Bronchial epithelial cell (primary cell): ENCODE measurements around the gene LCP2. TPM values are rescaled to one million over a fixed set of nuclear protein-coding genes. Genes with fewer than 3 reads are reported as not detected.

Experiments used
- DNase-seq: peaks from one replicate; pipeline ENCODE4 v3.0.0-alpha.2; 2010; ENCODE audit warnings: low read depth
- FAIRE-seq: peaks from 2 replicates; lab custom pipeline; 2011; peaks lifted over from hg19 to GRCh38; lab: Jason Lieb, UNC
- H3K27me3 ChIP-seq: 2 replicates; pipeline ENCODE4 v1.5.1; 2011; ENCODE audit warnings: low read length; ENCODE audit not compliant: control insufficient read depth, insufficient read depth
- H3K36me3 ChIP-seq: 2 replicates; pipeline ENCODE4 v1.5.1; 2011; ENCODE audit warnings: low read length; ENCODE audit not compliant: control insufficient read depth, insufficient read depth
- H3K4me3 ChIP-seq: 2 replicates; pipeline ENCODE4 v1.5.1; 2011; ENCODE audit warnings: mild to moderate bottlenecking, low read depth, low read length, control low read depth
- total RNA-seq: library from RNA; depleted of rRNA; stranded (reverse); fragments of >200 nt; gene quantifications from 2 replicates; pipeline ENCODE4 v1.2.1, GENCODE V29; 2014
- TF ChIP-seq, protein P1 (sequence below): IDR thresholded peaks from 2 replicates; pipeline ENCODE4 v1.5.1; 2011; ENCODE audit warnings: mild to moderate bottlenecking, moderate library complexity, low read length, control low read depth, inconsistent platforms; ENCODE audit not compliant: insufficient read depth, severe bottlenecking

The LCP2 gene
- total RNA-seq, 1 donor from 2014 or later: not detected

DNA sequence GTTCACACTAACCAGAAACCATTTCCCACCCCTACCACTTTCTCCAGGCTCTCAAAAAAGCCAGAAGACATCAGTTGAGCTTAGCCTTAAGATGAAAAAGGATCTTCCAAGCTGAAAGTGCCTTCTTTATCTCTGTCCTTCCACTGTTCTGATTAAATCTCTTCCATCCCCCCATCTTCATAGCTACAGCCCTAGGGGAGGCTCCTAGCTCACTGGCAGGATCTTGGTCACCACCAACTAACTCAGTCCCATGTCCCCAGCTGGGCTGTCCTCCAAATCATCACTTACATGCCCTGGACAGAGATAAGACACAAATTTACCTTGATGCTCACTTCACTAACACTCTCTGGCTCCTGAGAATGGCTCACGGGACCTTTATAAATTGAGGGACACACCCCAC is 14.3 kb downstream of the LCP2 start:
- H3K36me3 ChIP-seq: no peaks in the 10 kb centered on the region
- H3K4me3 ChIP-seq: no peak overlapping the region
- DNase-seq (no peak), FAIRE-seq (no peak)
- TF ChIP-seq, protein P1, sequence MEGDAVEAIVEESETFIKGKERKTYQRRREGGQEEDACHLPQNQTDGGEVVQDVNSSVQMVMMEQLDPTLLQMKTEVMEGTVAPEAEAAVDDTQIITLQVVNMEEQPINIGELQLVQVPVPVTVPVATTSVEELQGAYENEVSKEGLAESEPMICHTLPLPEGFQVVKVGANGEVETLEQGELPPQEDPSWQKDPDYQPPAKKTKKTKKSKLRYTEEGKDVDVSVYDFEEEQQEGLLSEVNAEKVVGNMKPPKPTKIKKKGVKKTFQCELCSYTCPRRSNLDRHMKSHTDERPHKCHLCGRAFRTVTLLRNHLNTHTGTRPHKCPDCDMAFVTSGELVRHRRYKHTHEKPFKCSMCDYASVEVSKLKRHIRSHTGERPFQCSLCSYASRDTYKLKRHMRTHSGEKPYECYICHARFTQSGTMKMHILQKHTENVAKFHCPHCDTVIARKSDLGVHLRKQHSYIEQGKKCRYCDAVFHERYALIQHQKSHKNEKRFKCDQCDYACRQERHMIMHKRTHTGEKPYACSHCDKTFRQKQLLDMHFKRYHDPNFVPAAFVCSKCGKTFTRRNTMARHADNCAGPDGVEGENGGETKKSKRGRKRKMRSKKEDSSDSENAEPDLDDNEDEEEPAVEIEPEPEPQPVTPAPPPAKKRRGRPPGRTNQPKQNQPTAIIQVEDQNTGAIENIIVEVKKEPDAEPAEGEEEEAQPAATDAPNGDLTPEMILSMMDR: no peak
- H3K27me3 ChIP-seq: peaks cover 2% of the 10 kb centered on the region

DNA sequence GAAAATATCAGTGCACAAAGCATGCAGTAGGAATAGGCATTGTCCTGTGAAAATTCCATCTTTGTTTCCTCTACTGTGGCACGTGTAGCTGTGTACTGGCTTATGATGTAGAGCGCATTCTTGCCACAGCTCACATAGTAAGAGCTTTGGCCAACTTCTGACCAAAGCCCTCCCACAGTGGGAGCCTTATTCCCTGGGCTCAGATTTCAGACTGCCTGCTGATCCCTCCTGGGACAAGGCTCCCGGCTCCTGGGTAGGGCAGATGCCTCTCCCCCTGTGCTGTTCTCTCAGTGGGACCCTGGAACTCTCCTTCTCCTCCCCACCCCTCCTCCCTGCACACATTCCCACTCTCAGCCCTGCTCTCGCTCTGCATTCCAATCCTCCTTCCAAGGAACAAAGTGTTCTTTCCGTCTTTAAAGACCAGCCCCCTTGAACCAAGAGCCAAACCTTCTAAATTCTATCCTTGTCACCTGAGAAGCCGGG is 17.5 kb downstream of the LCP2 start:
- no peak for DNase-seq
- no peak for FAIRE-seq
- Histone ChIP-seq H3K4me3 (no peak overlapping the region), H3K36me3 (no peaks in the 10 kb centered on the region), H3K27me3 (peaks cover 4% of the 10 kb centered on the region)
- TF ChIP-seq, protein P1: no peak

DNA sequence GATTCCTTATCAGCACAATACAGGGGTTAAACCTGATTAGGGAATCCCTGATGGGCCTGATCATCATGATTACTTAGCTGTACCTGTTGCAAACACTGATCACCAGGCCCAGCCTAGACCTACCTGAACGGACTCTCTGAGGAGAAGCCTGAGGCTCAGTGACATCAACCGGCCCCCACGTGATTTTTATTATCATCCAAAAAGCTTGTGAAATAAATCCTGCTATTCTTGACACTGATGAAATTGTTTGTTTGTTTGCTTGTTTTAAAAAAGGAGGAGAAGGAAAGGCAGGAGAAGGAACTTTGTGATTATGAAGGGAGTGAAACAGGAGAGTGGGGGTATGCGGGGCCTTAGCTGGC is 18.1 kb downstream of the LCP2 start:
- H3K36me3 ChIP-seq: no peaks in the 10 kb centered on the region
- DNase-seq (no peak), FAIRE-seq (no peak)
- peaks cover 4% of the 10 kb centered on the region for H3K27me3 ChIP-seq
- H3K4me3 ChIP-seq: no peak overlapping the region
- TF ChIP-seq, protein P1: no peak

DNA sequence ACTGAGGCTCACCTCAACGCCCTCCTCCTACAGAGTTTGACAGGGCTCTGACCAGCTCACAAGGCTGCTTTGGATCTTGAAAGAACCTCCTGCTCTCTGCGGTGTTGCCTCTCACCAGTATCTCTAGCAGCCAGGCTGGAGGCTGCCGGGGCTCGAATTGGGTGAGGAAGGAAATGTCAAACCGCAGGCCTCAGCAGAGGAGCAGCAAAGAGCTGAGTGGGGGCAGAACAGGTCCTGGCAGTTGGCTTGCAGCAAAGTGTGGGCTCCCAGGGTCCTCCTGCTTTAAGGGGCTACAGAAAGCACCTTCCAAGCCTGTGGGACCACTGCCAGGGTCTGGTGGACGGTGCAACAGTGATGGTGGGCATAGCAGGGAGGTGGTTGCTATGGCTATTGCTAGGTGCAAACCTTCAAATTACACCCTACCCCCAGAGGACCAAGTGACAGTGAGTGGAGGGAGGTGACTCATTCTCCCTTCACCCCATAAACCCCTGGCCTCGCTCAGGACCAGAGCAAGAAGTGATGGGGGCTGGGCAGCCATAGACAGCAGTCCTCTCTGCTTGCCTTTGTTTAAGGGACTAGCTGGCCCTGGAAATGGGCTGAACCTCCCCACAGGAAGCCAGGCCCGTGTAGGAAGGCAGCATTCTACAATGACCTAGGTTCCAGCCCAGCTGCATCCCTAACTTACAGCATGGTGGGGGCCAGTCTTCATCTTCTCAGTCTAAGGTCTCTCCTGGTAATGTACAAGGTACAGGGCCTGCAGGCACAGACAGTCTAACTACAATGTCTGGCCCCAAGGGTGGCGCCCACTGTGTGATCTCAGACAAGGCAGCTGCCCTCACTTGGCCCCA is 18.7 kb downstream of the LCP2 start:
- FAIRE-seq: no peak
- TF ChIP-seq, protein P1: no peak
- no peak for DNase-seq

DNA sequence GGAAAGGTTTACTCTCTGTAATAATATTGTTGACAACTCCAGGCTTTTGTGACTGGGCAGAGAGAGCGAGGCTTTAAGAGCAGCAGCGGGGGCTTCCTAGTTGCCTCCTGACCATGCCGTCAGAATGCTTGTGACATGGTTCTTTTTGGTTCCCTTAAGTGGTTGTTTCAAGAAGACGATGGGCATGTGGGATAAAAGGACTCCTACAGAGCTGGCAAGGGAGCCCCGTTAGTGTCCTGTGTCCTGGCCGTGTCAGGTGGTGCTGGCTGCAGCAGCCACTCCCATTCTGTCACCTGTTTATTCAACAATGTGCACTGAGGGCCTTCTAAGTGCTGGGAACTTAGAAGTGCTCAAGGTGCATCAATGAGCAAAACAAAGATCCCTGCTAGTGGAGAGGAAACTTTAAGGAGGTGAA is 19.7 kb downstream of the LCP2 start:
- DNase-seq (no peak), FAIRE-seq (no peak)
- H3K27me3 ChIP-seq: peaks cover 4% of the 10 kb centered on the region
- no peaks in the 10 kb centered on the region for H3K36me3 ChIP-seq
- no peak overlapping the region for H3K4me3 ChIP-seq
- TF ChIP-seq, protein P1: no peak

More for the DNA sequence above, 18.7 kb downstream of the LCP2 start:
- Histone ChIP-seq H3K27me3 (peaks cover 4% of the 10 kb centered on the region), H3K4me3 (no peak overlapping the region), H3K36me3 (no peaks in the 10 kb centered on the region)
